GM19324 (cell line): ENCODE results near the gene ZRANB3.

ENCODE experiments used
- ATAC-seq: cut with Tn5 transposase; IDR thresholded peaks from one replicate; pipeline ENCODE4 v1.9.1; 2021; ENCODE audit warnings: mild to moderate bottlenecking, moderate library complexity; ENCODE audit not compliant: unreplicated experiment, low FRiP score

ZRANB3 gene

GRCh38 chr2:135257383-135258090 is 273.5 kb downstream of the ZRANB3 start:
- ATAC-seq, result no peak

- ATAC-seq, result no peak
Measured at GRCh38 chr2:135256531-135257260, 274.3 kb downstream of the ZRANB3 start.

- ATAC-seq, result no peak
Measured at GRCh38 chr2:135255208-135255607, 275.8 kb downstream of the ZRANB3 start.

GRCh38 chr2:135252805-135253458 is 278.1 kb downstream of the ZRANB3 start:
- ATAC-seq, result no peak

- ATAC-seq, result no peak
Measured at GRCh38 chr2:135248611-135249010, 282.4 kb downstream of the ZRANB3 start.

GRCh38 chr2:135246711-135247270 is 284.2 kb downstream of the ZRANB3 start:
- ATAC-seq, result no peak

- no peak for ATAC-seq
Measured at GRCh38 chr2:135245071-135245470, 285.9 kb downstream of the ZRANB3 start.

- ATAC-seq, result no peak
Measured at GRCh38 chr2:135238651-135239050, 292.4 kb downstream of the ZRANB3 start.

- ATAC-seq, result no peak
Measured at GRCh38 chr2:135230150-135230549, 300.9 kb downstream of the ZRANB3 start.

- no peak for ATAC-seq
Measured at GRCh38 chr2:135227386-135227785, 303.6 kb downstream of the ZRANB3 start.

- ATAC-seq, result no peak
Measured at GRCh38 chr2:135226961-135227360, 304.1 kb downstream of the ZRANB3 start.

- no peak for ATAC-seq
Measured at GRCh38 chr2:135225781-135226180, 305.2 kb downstream of the ZRANB3 start.

GRCh38 chr2:135219226-135219625 is 311.8 kb downstream of the ZRANB3 start:
- no peak for ATAC-seq

- no peak for ATAC-seq
Measured at GRCh38 chr2:135218426-135218825, 312.6 kb downstream of the ZRANB3 start.

- no peak for ATAC-seq
Measured at GRCh38 chr2:135212757-135213156, 318.3 kb downstream of the ZRANB3 start.

GRCh38 chr2:135208016-135208415 is 323.0 kb downstream of the ZRANB3 start:
- no peak for ATAC-seq

GRCh38 chr2:135203944-135204343 is 327.1 kb downstream of the ZRANB3 start:
- ATAC-seq, result no peak

GRCh38 chr2:135202751-135203150 is 328.3 kb downstream of the ZRANB3 start:
- ATAC-seq, result no peak

- no peak for ATAC-seq
Measured at GRCh38 chr2:135198481-135198880, 332.5 kb downstream of the ZRANB3 start.

- no peak for ATAC-seq
Measured at GRCh38 chr2:135190799-135191198, 340.2 kb downstream of the ZRANB3 start.

GRCh38 chr2:135189148-135189547 is 341.9 kb downstream of the ZRANB3 start:
- ATAC-seq, result no peak
